NCI-H748 (cell line): Measurements from ENCODE around the gene HYOU1.
A peak's percentile ranks its signal among the peaks of the same experiment; 100 is the strongest.
"Not testable (repeated sequence)": the region's sequence is repeated elsewhere in the genome, so short reads cannot be mapped to it uniquely, and the experiment has no call there.

Source experiments
- DNase-seq: peaks from one replicate; lab custom pipeline; 2025; ENCODE audit not compliant: unreplicated experiment; lab: John Stamatoyannopoulos, UW

The HYOU1 gene

GRCh38 chr11:119085437-119085847 lies 28.4 kb upstream of the HYOU1 start:
- DNase-seq = no peak

GRCh38 chr11:119084663-119085436 lies 27.8 kb upstream of the HYOU1 start, which contains the start of gene HMBS:
TSS of gene HMBS (plus strand) at chr11:119084881. CDS start at chr11:119085034, 153 bp downstream.
- peak; percentile 87 for DNase-seq

GRCh38 chr11:119081682-119082260 lies 24.8 kb upstream of the HYOU1 start:
- no peak for DNase-seq

GRCh38 chr11:119078675-119079420 lies 21.8 kb upstream of the HYOU1 start:
- DNase-seq = no peak

GRCh38 chr11:119077839-119078238 lies 20.8 kb upstream of the HYOU1 start:
- no peak for DNase-seq

GRCh38 chr11:119067371-119068222 lies 10.6 kb upstream of the HYOU1 start, which contains the start of gene VPS11:
TSS of gene VPS11 (plus strand) at chr11:119067818. CDS start at chr11:119067824, 6 bp downstream.
- DNase-seq = peak; percentile 94

- DNase-seq = peak; percentile 3
These were observed 8.4 kb upstream of the HYOU1 start for GRCh38 chr11:119065369-119065768.

GRCh38 chr11:119062779-119063178 lies 5.8 kb upstream of the HYOU1 start:
- DNase-seq = no peak

GRCh38 chr11:119061256-119061655 lies 4.3 kb upstream of the HYOU1 start:
- DNase-seq = no peak

- not testable (repeated sequence) for DNase-seq
These were observed 2.1 kb upstream of the HYOU1 start for GRCh38 chr11:119059128-119059527.

- peak; percentile 51 for DNase-seq
These were observed 495 bp downstream of the HYOU1 start for GRCh38 chr11:119056421-119056999.

GRCh38 chr11:119055901-119056300 lies 1.1 kb downstream of the HYOU1 start:
- DNase-seq = peak; percentile 6

- DNase-seq = no peak
These were observed 2.6 kb downstream of the HYOU1 start for GRCh38 chr11:119054418-119054817.

GRCh38 chr11:119052163-119052814 lies 4.7 kb downstream of the HYOU1 start:
- DNase-seq = no peak

- DNase-seq = no peak
These were observed 5.4 kb downstream of the HYOU1 start for GRCh38 chr11:119051440-119052162.

GRCh38 chr11:119049081-119049480 lies 7.9 kb downstream of the HYOU1 start:
- DNase-seq = no peak

GRCh38 chr11:119048644-119049043 lies 8.4 kb downstream of the HYOU1 start:
- no peak for DNase-seq

- DNase-seq = no peak
These were observed 9.8 kb downstream of the HYOU1 start for GRCh38 chr11:119047205-119047604.

GRCh38 chr11:119046489-119046888 lies 10.5 kb downstream of the HYOU1 start:
- DNase-seq = no peak
